ENCODE measurements around the gene KRCC1.

DNA sequence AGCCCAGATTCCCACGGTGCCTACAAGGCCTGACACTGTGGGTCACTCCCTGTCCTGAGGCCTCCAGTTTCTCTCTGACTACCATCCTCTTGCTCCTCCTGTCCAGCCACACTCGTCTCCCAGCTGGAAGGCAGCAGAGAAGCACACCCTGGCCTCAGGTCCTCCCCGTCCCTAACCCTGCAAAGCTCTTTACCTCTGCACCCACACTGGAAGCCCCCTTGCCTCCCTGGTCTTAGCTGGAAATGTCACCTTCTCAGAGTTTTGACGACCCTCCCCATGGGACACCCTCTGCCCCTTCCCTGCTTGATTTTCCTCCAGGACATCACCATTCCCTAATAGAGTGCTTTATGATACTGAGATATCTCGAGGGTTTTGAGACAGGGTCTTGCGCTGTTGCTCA, 49.8 kb downstream of the KRCC1 start:
- TF ChIP-seq, protein P1, sequence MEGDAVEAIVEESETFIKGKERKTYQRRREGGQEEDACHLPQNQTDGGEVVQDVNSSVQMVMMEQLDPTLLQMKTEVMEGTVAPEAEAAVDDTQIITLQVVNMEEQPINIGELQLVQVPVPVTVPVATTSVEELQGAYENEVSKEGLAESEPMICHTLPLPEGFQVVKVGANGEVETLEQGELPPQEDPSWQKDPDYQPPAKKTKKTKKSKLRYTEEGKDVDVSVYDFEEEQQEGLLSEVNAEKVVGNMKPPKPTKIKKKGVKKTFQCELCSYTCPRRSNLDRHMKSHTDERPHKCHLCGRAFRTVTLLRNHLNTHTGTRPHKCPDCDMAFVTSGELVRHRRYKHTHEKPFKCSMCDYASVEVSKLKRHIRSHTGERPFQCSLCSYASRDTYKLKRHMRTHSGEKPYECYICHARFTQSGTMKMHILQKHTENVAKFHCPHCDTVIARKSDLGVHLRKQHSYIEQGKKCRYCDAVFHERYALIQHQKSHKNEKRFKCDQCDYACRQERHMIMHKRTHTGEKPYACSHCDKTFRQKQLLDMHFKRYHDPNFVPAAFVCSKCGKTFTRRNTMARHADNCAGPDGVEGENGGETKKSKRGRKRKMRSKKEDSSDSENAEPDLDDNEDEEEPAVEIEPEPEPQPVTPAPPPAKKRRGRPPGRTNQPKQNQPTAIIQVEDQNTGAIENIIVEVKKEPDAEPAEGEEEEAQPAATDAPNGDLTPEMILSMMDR (IDR thresholded peaks at IDR 0.05): no peak
- no peak for TF ChIP-seq EZH2phosphoT487 (IDR thresholded peaks at IDR 0.05)
